ENCODE results near the gene ESPNL. TPM values are rescaled to one million over a fixed set of nuclear protein-coding genes. Genes with fewer than 3 reads are reported as not detected.

The ESPNL gene
- total and polyA plus RNA-seq, 9 of the 15 experiments (the other 6 are each of a cell fraction or from before 2014, with no cell fraction given): 0.03 to 0.09 (median 0.05) TPM; not detected in 3

GRCh38 chr2:238169048-238169707 is 69.0 kb downstream of the ESPNL start (continued):
- TF ChIP-seq SIRT6 (IDR thresholded peaks at IDR 0.05; ENCODE audit: low read depth, low read length): no peak
- TF ChIP-seq EZH2 (IDR thresholded peaks at IDR 0.05; ENCODE audit: borderline replicate concordance, low read depth, low read length): no peak
- 0 out of 2 replicates have a peak, but pooled peaks have one; percentile 12 for TF ChIP-seq DMBX1 (CRISPR knock-in tag; IDR thresholded peaks at IDR 0.05; ENCODE audit: borderline replicate concordance)
- TF ChIP-seq, protein P1, sequence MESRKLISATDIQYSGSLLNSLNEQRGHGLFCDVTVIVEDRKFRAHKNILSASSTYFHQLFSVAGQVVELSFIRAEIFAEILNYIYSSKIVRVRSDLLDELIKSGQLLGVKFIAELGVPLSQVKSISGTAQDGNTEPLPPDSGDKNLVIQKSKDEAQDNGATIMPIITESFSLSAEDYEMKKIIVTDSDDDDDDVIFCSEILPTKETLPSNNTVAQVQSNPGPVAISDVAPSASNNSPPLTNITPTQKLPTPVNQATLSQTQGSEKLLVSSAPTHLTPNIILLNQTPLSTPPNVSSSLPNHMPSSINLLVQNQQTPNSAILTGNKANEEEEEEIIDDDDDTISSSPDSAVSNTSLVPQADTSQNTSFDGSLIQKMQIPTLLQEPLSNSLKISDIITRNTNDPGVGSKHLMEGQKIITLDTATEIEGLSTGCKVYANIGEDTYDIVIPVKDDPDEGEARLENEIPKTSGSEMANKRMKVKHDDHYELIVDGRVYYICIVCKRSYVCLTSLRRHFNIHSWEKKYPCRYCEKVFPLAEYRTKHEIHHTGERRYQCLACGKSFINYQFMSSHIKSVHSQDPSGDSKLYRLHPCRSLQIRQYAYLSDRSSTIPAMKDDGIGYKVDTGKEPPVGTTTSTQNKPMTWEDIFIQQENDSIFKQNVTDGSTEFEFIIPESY (CRISPR knock-in tag; IDR thresholded peaks at IDR 0.05): no peak
- no peak for TF ChIP-seq NR2C2 (CRISPR knock-in tag; IDR thresholded peaks at IDR 0.05)
- TF ChIP-seq NR2C2 (tag; IDR thresholded peaks at IDR 0.05): peak; percentile 63; the same call in 1 of the 2 replicates
- TF ChIP-seq HOMEZ (CRISPR knock-in tag; IDR thresholded peaks at IDR 0.05): no peak
- no peak for TF ChIP-seq ZNF347 (CRISPR knock-in tag; IDR thresholded peaks at IDR 0.05; ENCODE audit: low read depth)
- TF ChIP-seq, protein P2, sequence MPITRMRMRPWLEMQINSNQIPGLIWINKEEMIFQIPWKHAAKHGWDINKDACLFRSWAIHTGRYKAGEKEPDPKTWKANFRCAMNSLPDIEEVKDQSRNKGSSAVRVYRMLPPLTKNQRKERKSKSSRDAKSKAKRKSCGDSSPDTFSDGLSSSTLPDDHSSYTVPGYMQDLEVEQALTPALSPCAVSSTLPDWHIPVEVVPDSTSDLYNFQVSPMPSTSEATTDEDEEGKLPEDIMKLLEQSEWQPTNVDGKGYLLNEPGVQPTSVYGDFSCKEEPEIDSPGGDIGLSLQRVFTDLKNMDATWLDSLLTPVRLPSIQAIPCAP (CRISPR knock-in tag; IDR thresholded peaks at IDR 0.05; ENCODE audit: borderline replicate concordance): no peak
- no peak for TF ChIP-seq ETS2 (tag; IDR thresholded peaks at IDR 0.05; ENCODE audit: borderline replicate concordance, poor library complexity, severe bottlenecking)
- TF ChIP-seq ZNF146 (CRISPR knock-in tag; IDR thresholded peaks at IDR 0.05; ENCODE audit: unreplicated experiment): no peak
- TF ChIP-seq ELF4 (CRISPR knock-in tag; IDR thresholded peaks at IDR 0.05): no peak
- TF ChIP-seq, protein P3, sequence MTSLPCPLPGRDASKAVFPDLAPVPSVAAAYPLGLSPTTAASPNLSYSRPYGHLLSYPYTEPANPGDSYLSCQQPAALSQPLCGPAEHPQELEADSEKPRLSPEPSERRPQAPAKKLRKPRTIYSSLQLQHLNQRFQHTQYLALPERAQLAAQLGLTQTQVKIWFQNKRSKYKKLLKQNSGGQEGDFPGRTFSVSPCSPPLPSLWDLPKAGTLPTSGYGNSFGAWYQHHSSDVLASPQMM (CRISPR knock-in tag; IDR thresholded peaks at IDR 0.05): no peak
- TF ChIP-seq ZNF232 (CRISPR knock-in tag; IDR thresholded peaks at IDR 0.05): no peak
- no peak for TF ChIP-seq NFATC3 (IDR thresholded peaks at IDR 0.05)
- TF ChIP-seq ARID3B (CRISPR knock-in tag; IDR thresholded peaks at IDR 0.05; ENCODE audit: borderline replicate concordance): no peak
- no peak for TF ChIP-seq ZSCAN29 (IDR thresholded peaks at IDR 0.05)
- TF ChIP-seq CSDE1 (IDR thresholded peaks at IDR 0.05): no peak
- TF ChIP-seq RBM22 (IDR thresholded peaks at IDR 0.05; ENCODE audit: low read depth, low read length, poor library complexity, severe bottlenecking): no peak
- no peak for TF ChIP-seq PRMT5 (CRISPR knock-in tag; IDR thresholded peaks at IDR 0.05)
- TF ChIP-seq, protein P4, sequence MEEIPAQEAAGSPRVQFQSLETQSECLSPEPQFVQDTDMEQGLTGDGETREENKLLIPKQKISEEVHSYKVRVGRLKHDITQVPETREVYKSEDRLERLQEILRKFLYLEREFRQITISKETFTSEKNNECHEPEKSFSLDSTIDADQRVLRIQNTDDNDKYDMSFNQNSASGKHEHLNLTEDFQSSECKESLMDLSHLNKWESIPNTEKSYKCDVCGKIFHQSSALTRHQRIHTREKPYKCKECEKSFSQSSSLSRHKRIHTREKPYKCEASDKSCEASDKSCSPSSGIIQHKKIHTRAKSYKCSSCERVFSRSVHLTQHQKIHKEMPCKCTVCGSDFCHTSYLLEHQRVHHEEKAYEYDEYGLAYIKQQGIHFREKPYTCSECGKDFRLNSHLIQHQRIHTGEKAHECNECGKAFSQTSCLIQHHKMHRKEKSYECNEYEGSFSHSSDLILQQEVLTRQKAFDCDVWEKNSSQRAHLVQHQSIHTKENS (CRISPR knock-in tag; IDR thresholded peaks at IDR 0.05): no peak
